Measurements from ENCODE around the gene TMEM69.
"Not testable (repeated sequence)": the region's sequence is repeated elsewhere in the genome, so short reads cannot be mapped to it uniquely, and the experiment has no call there.

Gene TMEM69

GRCh38 chr1:45678489-45678888 lies 9.5 kb upstream of the TMEM69 start:
- no peak for DNase-seq

GRCh38 chr1:45679123-45679522 lies 8.9 kb upstream of the TMEM69 start:
- DNase-seq = no peak

DNA sequence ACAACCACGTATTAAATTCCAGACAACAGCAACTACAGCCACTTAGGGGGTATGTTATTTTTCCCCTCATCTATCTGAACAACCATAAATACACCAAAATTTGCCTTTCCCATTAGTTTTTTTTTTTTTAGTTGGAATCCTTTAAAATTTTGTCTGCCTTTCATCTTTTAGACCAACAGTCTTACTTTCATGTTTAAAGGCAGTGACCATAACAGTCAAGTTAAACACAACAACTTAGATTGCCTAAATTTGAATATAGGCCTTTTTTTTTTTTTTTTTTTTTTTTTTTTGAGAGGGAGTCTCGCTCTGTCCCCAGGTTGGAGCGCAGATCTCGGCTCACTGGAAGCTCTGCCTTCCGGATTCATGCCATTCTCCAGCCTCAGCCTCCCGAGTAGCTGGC lies 5.0 kb upstream of the TMEM69 start:
- no peak for DNase-seq

DNA sequence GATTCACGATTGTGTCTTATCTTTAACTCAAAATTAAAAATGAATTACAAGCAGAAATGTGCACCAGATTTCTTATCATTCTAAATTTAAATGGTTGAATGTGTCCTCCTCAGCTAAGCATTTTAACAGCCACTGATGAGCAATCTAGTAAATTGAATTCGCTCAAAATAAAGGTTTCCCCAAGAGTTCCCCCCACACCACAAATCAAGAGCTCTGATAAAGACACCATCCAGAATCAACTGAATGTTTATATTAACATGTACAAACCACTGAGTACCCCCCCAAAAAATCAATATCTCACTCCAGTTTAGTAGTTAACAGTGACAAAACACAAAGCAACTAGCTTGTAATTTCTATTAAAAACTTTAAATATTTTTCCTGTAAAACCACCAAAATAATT lies 3.6 kb upstream of the TMEM69 start:
- no peak for DNase-seq

DNA sequence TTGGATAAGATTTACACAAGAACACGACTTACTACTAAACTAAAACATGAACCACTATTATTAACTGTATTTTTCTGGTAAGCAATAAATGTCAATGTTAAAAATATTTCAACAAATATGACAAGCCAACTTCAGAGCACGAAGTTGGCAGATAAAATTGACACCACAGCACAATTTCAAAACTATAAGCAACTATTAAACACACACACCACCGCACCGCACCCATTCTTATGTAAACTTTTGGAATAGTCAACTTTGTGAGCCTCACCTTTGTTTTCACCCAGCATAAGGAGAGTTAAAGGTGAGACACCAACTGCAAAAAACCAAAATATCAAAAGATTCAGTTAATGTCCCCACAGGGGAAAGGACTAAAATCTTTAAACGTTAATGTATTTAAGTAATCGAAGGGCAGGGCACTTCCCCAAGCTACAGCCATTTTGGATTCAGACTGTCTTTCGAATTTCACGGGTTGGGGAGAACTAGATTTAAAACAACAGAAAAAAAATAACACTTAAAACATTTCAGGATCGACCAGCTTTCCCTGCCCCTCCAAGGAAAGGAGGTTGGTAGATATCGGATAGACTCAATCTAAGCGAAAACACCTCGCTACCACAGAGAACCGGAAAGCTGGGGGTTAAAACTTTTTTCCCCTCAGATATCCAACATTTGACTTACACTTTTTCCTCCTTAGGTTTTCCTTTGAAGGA lies 2.5 kb upstream of the TMEM69 start:
- DNase-seq = no peak

GRCh38 chr1:45686015-45686287 lies 2.0 kb upstream of the TMEM69 start:
- peak; percentile 71 for DNase-seq

DNA sequence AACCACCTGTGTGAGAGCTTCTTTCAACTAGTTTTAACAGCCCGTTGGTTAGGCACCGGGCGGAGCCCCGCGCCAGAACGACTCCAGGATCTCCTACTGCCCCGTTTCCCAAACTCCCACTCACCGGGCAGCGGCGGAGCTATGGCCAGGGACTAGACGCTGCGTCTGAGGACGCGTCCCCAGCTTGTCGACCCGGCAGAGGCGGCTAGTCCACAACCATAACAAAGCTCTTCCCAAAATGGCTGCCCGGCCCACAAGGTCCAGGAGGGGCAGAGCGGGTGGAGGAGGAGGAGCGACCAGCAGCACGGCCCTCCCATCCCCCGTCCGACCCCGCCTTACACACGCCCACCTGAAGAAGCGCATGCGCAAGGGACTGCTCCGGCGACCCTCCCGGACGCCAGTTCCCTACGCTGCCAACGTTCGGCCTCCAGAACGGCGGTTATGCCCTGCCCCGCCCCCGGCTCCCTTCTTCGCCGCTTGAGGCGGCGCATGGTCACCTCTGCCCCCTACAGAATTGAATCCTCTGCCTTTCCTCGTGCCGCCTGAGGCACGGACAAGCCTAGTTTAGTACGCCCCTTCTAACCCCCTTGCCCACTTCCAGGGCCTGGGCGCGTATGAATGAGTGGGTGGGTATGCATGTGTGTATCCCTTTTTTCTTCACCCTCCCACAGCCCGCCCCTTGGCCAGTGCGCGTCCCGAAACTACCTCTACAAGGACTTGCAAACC lies 1.5 kb upstream of the TMEM69 start, which contains the start of gene GPBP1L1:
Gene GPBP1L1 (minus strand): TSS at position 246 of the 726 bp plus-strand sequence. CDS start 27,446 bp downstream, outside the sequence.
- peak; percentile 99 for DNase-seq

GRCh38 chr1:45687014-45687753 lies 797 bp upstream of the TMEM69 start:
- DNase-seq = peak; percentile 99

DNA sequence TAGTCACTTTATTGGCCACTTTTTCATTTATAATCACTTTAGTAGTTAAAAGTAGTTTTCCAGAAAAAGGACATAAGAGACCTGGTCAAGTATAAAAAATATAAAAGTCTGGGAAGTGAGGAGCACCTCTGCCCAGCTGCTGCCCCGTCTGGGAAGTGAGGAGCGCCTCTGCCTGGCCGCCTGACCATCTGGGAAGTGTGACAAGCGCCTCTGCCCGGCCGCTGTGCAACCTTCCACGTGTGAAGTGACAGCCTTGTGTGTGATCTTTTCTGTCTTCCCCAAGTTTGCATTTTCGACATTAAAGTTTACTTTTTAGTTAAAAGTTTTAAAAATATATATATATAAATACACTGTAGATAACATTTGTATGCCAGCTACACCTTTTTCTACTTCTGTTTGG lies 5.8 kb downstream of the TMEM69 start:
- not testable (repeated sequence) for DNase-seq

- DNase-seq = no peak
These were observed 6.8 kb downstream of the TMEM69 start for GRCh38 chr1:45694823-45695222.

DNA sequence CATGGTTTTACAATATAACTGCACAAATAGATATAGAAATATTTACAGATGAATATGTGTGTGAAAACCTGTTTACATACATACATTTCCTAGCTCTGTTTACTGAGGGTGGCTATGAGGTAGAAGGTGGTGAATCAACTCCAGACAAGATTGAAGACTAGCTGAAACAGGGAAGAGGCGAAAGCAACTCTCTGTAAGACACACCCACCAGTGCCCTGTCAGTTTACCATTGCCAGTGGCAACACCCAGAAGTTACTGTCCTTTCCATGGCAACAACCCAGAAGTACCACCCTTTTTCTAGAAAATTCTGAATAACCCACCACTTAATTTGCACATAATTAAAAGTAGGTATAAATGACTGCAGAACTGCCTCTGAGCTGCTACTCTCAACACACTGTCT lies 16.7 kb downstream of the TMEM69 start:
- no peak for DNase-seq

GRCh38 chr1:45713711-45714110 lies 25.7 kb downstream of the TMEM69 start:
- no peak for DNase-seq

DNA sequence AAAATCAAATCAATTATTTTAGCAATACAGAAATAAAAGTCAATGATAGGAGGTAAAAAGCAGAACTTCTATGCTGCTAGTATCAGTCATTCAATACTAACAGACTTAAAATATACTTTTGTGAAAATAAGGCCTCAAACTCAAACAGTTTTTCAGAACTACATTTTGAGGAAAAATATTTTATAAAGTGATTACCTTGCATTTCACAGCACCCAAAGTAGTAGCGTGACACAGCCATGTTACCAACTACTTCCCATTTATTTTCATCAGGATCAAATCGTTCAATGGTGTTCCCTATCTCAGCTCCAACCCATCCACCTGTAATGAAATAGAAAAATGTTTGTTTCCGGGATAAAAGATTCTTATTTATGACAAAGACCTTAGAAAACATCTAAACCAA lies 28.7 kb downstream of the TMEM69 start:
- DNase-seq = no peak

- DNase-seq = not testable (repeated sequence)
These were observed 29.4 kb downstream of the TMEM69 start for GRCh38 chr1:45717386-45717785.

DNA sequence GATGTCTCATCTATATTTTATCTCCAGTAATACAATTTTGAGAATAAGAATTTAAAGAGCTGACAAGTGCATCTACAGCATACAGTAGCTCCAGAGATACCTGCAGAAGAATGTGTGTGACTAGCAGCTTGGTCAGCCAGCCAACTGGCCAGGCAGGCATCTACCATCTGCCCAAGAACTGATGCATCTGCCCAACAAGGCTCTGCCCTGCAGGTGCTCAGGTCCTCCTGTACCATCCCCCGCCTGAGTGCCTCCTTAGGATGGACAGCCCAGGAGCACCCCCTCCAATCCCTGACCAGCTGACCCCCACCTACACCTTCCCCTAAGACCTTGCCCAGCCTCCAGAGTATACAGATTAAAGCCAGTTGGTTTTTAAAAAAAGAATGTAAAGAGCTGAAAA lies 30.3 kb downstream of the TMEM69 start:
- no peak for DNase-seq

DNA sequence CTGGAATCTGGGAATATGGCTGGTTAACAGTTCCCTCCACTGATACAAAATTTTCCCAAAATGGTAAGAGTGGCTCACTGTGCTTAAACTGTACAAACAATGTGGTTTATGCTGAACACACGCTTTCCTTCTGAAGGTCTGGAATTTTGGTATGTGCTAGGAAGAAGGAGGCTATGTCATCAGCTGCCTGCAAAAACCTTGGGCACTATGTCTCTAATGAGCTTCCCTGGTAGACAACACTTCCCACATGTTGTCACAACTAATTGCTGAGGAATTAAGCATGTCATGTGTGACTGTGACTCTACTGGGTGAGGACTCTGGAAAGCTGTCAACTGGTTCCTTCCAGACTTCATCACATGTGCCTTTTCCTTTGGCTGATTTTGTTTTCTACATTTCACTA lies 33.2 kb downstream of the TMEM69 start:
- no peak for DNase-seq

- no peak for DNase-seq
These were observed 34.8 kb downstream of the TMEM69 start for GRCh38 chr1:45722809-45723208.

- no peak for DNase-seq
These were observed 35.4 kb downstream of the TMEM69 start for GRCh38 chr1:45723248-45723930.

GRCh38 chr1:45726007-45726406 lies 38.0 kb downstream of the TMEM69 start:
- DNase-seq = not testable (repeated sequence)

- DNase-seq = no peak
These were observed 42.2 kb downstream of the TMEM69 start for GRCh38 chr1:45730075-45730779.

DNA sequence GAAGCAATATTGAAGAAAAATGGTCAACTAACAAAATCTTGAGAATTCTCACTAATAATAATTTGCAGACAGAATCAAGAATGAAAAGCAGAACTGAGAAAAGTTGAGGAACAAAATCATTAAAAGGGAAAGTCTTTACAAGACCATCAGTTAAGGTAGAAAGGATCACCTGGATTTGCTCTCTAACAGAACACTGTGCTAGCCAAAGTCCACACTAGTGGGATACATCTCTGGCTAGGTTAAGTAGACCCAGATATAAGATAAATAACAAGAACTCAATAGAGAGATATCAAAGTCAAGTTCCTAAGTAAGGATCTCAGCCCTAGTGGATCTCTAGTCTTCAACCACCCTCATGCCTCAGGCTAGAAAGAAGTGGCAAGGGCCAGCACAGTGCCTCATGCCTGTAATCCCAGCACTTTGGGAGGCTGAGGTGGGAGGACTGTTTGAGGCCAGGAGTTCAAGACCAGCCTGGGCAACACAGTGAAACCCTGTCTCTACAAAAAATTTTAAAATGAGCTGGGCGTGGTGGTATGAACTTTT lies 42.9 kb downstream of the TMEM69 start:
- DNase-seq = no peak

DNA sequence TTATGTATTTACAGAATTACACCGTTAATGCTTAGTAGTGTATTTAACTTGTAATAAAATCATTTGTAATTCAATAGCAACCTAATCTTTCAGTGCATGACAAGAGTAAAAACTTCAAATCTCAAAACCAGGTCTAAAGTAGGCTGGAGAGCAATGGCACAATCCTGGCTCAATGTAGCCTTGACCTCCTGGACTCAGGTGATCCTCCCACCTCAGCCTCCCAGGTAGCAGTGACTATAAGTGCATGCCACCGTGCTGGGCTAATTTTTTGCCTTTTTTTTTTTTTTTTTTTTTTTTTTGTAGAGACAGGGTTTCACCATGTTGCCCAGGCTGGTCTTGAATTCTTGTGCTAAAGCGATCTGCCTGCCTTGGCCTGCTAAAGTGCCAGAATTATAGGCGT lies 51.2 kb downstream of the TMEM69 start:
- DNase-seq = no peak

All from femur (tissue), 1 donor.